GF-D8 (cell line): ENCODE data around the gene DPP10.

Experiments
- DNase-seq: peaks from one replicate; lab custom pipeline; 2025; lab: John Stamatoyannopoulos, UW

The DPP10 gene

DNA sequence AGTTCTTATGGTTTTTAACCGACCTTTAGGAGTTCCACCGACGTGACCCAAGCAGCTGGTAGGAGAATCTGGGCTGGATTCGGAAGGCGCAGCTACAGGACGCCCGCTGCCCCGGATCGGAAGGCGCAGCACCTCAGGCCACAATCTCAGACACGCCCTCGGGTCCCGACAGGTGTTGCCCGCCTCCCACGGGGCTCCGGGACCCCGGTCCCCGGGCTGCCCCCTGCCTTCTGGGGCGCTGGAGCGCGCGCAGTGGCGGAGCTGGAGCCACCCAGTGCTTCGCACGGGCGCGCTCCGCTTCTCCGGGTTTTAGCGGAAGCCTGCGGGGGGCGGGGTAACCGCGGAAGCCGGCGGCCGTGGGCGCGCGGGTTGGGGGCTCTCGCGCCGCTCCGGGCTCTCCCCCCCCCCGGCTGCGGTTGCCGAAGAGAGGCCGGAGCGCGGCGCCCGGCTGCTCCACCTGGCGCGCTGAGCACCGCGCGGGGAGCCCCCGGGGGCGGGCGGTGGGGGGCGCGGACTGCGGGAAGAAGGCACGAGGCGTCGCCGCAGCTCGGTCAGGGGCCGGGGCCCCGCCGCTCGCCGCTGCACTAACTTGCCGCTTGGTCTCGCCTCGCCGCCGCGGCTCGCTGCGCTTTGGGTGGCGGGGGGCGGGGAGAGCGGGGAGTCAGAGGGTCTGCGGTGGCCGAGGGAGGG, 718.8 kb downstream of the DPP10 start:
- peak; percentile 46 for DNase-seq

DNA sequence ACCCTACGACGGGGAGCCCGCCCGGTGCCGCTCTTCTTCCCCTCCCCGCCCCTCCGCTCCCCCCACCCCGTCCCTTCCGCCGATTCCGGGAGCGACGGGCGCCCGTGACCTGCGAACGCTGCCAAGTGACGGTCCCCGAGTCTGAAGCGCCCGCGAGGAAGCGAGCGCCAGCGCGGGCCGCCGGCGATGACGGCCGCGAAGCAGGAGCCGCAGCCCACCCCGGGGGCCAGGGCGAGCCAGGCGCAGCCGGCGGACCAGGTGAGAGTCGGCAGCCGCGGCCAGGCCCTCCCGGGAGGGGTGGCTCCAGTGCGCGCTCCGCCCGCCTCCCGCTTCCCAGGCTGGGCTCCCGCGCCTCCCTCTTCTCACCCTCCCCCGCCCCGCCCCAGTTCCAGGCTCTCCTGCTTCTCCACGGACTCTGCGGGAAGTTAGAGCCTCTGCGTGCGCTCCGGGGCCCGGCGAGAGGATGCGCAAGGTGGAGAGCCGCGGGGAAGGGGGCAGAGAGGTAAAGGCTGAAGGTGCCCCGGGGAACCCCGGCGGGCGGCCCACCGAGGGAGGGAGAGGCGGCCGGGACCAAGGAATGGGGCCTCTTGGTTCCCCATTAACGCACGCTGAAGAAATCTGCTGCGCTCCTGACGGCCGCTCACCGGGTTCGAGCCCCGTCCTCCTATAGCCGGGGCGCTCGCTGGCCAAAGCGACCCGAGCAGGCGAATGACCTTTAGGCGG, 719.5 kb downstream of the DPP10 start:
- DNase-seq: no peak

DNA sequence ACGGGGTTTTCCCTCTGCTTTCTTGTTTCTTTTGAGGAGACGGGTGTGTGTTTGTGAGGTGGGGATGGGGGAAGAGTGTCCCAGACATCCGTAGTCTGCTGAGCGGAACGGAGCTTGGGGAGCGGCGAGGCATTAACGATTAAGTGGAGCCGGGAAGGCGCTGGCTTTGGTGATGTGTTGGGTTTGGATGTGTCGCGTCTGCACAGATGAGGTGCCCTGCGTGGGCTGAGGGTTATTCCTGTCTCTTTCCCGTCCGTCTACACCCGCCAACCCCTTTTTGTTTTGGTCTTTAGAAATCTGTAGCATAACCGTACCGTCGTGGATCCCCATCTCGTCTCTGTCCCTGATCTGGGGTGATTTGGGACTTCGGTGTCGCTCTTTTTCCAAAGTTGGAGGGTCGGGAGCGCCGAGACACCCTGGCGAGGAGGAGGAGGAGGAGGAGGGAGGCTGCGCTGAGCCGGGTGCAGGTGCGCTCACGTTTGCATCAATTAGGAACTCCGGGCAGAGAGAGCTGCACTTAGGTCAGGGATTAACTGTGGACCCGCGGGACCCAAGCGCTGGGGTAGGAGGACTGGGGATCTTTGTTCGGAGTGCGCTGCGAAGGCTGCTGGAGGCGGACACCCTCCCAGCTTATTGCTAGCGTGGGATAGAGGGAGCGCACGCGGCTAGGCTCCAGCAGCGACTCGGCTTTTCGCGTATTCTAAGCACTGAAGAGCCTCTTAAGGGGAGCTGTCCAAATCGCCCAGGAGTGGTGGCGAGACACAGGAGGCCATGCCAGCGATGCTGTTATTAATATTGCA, 720.3 kb downstream of the DPP10 start:
- no peak for DNase-seq

DNA sequence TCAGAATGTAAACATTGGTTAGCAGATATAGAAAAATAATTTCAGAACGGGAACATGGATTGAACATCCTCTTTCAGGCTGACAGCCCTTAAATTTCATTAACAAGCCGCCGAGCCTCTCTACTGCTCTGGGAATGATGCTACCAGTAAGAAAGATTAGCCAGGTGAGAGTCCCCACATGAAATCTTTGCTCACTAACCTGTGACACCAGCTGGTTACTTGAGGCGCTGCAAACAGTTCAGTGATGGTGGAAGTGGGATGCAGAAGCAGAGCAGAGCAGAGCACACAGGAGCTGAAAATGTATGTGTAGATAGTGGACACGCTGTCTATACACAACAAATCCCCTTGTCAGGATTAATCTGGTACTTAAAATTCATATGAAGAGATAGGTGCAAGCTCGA, 721.1 kb downstream of the DPP10 start:
- DNase-seq: no peak

DNA sequence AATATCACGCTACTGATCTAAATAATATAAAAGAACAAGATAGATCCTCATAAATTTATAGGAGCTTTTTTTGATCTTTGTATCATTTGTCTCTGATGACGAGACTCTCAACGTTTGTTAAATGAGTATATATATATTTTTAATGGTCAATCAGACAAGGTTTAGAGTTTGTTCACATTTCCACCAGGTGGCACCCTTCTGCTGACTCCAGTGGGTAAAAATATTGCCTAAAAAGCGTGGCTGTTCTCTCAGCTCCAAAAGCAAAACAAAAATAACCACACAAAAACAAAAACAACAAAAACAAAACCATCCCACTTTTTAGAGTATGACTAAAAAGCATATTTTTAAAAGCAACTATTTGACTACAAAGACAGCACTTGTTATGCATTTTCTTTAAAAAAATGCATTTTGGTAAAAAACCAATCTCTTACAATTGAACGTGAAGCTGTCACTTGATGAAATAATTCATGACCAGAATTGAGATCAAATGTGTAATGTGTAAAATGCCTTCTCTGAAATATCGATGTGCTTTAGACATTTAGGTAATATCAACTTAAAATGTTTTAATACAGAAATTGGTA, 723.2 kb downstream of the DPP10 start:
- DNase-seq: peak; percentile 9

DNA sequence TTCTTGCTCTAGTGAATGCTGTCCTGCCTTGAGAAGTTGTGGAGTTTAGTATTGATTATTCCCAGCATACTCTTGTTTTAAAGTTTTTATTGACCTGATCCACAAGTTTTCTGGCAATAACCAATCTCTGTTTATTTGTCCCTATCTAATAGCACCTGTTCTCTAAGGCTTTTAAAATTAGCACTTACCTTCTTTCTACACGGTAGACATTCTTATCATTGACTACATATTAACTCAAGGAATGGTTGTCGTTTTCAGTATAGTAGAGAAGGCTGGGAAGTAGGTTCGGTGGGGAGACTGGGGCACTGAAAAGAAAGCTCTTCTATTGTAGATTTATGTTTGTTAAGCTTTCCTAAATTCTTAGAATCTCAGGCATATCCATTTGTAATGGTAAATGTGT, 726.0 kb downstream of the DPP10 start:
- no peak for DNase-seq

DNA sequence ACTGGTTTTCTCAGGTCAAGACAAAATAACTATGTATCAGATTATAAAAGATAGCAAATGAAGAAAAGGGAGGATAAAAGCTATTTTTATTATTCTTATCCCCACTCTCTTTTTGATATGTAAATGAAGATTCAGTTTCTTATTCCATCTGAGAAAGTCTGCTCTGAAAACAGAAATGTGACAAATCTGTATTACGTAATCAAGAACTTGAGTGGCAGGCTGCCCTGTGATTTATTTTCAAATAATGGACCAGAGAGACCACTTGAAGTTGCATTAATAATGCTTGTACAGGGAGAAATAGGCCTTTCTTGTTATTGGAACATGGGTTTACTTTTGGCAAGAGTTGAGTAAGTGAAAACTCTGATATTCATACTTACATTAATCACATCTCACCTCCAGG, 727.4 kb downstream of the DPP10 start:
- no peak for DNase-seq

DNA sequence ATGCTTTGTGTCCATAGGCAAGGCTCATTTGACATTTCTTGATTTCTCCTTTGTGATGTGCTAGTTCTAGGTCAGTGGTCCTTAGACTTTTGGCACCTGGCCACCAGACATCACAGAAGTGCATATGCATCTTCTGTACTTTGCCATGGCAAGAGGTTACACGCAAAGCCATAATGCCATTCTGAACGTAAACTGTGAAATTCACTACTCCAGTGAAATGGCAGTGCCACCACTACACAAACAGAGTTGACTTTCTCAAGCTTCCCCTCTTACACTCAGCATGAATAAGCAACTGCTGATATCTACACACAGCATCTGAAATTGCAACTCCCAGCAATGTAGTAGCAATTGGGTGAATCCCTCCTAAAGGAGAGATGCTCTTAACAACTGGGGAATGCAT, 729.3 kb downstream of the DPP10 start:
- DNase-seq: no peak

DNA sequence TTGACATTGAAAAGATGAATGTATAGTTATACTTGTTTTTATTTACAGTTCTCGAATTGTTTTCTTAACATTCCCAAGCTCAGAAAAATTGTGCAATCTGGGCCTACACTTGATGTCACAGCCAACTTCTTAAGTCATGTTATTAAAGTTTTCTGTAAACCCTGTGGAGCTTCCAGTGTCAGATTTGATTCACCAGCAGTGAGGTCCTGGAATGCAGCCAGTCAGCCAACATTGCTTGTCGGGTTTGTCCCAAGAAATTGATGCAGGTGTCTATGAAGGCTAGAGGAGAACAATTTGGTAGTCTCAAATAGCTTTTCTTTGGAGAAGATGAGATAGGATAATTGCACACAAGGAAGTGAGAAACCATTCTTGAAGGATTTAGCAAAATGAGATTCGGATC, 732.2 kb downstream of the DPP10 start:
- no peak for DNase-seq

DNA sequence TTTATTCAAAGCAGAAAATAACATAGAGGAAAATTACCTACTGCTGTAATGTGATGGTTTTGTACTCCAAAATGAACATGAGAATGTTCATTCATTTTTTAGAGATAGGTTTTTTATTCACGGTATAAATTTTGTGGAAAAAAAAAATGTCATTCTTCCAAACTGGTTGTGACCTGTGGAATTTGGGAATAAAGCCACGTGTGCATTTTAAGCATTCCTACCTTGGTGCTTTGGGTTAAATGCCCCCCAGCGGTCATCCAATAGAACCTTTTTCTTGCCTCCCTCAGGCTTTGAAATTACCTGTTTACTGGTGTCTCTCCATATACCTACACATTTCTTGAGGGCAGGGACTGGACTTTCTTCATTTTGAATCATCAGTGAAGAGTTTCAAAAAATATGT, 740.7 kb downstream of the DPP10 start:
- DNase-seq: no peak

DNA sequence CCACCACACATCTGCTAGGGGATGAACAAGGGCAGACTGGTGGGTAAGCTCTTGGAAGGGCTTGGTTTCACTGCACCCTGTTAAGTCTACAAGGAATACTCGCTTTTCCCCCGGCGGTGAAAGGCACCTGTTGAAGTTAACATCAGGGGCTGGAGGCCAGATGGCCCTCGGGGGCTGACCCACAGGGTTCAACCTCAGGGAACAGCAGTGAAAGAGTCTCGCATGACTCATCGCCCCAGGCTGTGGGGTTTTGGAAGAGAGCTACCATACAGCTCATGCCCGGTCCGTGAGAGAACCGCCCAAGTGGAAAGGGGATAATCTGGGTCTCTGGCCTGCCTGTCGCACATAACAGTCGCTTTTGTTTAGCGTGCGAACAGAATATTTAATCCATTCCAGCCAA, 748.0 kb downstream of the DPP10 start:
- DNase-seq: no peak

DNA sequence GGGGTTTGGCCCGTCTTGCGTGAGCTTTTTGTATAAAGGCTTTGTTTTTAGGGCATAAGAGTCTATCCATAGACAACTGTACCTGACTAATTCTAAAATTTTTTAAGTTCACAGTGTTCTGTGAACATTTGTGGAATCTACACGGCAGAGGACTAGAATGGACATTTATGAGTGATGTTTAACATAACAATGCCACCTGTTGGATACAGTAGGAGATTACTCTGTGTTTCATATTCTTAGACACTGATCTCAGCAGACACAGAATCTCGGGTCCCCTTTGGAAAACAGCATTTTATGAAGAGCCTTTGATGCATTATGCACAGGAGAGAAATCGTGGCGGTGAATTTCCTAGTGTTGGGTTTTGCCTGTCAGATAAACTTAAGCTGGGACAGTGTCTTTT, 752.2 kb downstream of the DPP10 start:
- no peak for DNase-seq

DNA sequence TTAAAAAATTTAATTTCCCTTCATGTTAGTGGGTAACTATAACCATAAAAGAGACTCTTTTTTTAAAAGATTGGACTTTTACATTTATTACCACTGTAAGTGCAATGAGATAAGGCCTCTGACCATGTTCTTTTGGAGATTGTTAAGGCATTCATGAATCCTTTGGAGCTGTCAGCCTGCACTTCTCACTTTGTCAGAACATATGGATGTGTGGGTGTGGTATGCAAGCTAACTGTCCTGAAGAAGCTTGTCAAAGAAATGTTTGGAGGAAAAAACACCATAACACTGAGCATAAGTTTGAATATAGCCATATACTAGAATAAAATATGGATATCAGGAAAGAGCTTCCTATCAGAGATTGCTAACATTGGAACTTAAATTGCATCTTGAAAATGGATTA, 754.1 kb downstream of the DPP10 start:
- DNase-seq: no peak

DNA sequence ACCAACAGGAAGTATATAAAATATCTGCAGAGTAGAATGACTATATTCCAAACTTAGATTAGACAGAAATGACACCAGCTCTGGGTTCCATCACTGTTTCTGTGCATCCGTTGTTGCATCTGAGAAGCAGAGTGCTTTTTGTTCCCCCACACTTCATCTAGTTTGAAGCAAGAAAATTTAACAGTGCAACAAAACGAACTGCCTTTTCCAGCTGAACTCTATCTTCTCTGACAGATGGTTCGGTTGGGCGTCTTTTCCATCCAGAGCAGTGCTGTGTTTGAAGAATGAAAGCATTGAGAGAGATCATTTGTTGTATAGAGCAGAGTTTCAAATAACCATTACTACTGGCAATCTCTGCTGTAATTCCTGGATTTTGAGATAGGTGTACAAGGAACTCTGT, 757.5 kb downstream of the DPP10 start:
- no peak for DNase-seq

DNA sequence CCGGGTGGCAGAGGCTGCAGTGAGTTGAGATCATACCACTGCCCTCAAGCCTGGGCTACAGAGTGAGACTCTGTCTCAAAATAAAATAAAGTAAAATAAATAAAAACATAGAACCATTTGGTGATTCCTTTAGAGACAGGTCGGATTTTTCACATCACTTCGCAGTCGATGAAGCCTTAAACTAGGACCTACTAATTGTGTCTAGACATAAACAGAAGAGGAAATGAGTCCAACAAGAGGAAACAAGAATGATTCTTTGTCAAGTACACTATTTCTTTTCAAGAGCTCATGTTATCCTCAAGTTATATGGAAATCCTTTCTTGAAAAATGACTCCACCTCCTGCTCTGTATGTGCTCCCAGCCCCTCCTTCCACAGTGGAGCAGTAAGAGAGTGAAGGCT, 758.9 kb downstream of the DPP10 start:
- no peak for DNase-seq

DNA sequence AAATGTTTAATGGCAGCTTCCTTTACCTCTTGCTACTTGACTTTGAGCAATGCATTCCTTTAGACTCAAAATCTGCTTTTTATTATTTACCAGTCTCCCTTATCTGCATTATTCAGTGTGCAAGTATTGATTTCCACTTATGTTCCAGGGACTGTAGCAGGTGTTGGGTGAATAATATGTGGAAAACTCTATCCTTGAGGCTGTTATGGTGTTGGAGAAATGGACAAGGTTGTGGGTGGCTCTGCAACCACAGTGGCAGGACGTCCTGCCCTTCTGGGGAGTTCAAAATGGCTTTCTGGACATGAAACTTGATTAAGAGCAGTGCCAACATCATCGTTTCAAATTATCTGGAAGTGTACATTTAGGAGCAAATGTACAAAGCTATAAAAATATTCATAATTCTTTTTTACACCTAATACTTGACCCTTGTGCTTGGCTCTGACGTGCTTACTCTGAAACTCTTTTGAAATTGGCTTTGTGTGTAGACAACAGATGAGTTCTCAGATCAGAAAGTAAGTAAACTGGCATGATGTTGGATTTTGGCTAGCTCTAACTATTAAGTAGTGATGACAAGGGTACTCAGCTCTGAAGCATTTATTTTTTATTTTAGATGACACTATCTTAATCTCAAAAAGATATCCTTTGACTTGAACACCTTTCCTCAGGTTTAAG, 766.2 kb downstream of the DPP10 start:
- no peak for DNase-seq

DNA sequence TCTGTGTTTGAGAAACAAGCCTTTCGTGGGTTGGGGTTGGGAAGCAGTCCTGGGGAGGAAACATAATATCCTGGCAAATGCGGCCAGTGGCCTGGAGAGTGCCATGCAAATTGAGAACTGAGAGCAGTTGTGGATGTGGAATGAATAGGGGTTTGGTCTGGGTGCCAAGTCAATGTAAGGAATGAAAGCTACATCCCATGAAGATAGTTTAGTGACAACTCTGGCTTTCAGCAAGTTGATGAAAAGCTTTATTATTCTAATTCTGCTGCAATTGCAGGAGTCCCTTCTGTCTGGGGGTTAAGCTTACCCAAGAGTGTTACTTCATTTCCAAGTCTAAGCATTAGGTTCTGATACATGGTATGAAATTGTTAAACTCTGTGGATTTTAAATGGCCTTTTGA, 771.6 kb downstream of the DPP10 start:
- DNase-seq: no peak

DNA sequence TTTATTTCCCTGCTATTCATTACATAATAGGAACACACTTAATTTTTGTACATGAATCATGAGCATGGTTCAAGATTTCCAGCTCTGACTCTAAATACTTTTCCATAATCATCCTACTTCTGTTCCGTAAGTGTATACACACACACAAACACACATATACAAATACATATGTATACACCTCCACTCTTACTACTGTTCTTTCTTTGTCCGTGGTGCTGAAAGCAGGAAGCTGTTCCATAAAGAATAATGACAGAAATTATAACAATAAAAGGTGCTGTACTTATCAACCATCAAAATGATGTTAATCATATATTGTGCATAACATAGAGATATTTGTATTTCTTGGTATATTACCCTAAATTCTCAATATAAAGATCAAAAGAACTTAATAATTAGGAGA, 776.9 kb downstream of the DPP10 start:
- DNase-seq: no peak

DNA sequence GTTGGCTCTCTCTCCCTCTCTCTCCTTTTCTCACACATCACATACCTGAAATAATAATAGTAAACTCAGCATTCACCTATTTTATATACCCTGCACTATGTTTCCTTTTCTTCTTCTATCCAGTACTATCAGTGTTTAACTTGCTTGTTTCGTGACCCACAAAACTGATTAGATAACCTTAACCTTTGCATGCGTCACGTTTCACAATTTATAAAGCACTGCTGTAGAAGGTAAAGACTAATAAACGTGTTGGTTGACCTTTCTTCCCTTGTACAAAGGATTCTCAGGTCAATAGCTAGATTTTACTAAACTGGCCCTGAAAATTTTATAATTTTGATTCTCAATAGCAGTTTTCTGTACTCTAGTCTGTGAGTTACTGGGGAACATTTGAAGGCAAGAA, 791.7 kb downstream of the DPP10 start:
- no peak for DNase-seq

DNA sequence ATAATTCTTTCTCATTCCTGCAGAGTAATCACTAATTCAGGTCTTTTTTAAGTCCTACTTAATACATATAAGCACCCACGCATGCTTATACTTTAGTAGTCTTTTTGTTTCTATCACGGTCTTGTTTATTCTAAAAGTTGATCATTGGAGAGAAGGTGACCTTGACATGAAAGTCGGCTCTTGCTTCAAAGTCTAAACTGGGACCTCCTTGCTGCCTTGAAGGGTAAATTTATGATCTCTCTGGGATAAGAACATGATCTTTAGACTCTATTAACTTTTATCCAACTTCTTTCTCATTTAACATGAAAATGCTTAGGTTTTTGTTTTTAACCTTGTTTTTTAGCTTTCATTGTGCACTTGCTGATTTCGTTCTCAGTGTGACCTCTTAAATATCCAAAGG, 792.3 kb downstream of the DPP10 start:
- no peak for DNase-seq

DNA sequence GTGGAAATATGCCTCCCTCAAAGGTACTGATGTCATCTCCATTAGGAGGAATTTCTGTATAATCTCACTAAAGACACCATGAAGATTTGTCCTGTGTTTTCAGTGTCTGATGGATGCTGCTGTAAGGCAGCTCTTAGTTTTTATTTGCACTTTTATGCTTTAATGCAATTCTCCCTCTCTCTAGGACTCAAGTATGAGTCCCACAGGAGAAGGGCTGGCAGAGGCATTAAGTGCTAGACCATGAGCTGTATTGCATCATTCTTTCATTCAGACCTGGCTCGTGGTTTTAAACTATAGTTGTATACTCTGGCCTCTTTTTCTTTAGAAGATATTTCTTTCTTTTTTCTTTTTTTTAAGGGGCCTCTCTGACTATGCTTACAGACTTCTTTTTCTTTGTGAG, 805.6 kb downstream of the DPP10 start:
- no peak for DNase-seq

DNA sequence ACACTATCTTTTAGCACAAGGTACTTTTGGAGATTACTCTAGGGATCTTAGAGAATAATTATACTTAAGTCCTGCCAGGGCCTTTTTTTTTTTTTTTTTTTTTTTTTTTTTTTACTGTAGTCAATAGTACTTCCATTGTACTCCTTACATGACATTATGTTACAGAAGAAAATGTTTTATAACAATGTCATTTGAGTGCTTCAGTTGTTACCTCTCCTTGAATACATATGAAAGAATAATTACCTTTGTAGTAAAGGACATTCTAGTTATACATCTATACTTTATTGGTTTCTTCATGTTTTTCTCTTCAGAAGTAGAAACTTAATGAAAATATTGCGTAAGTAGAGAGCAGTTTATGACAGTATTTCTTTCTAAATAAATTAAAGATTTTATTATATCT, 834.9 kb downstream of the DPP10 start:
- no peak for DNase-seq
